Jurkat, Clone E6-1 (cell line): ENCODE data around the gene PINLYP. TPM values are rescaled to one million over a fixed set of nuclear protein-coding genes. Genes with fewer than 3 reads are reported as not detected.

Source experiments
- DNase-seq: peaks from one replicate; pipeline ENCODE4 v3.0.0-alpha.2; 2011; ENCODE audit warnings: low read depth, low spot score
- H3K4me3 ChIP-seq: 2 replicates; pipeline ENCODE4 v1.5.1; 2011; ENCODE audit warnings: mild to moderate bottlenecking, low read length, control low read depth, moderate library complexity
- polyA plus RNA-seq: library from polyadenylated mRNA; unstranded; fragments of >200 nt; gene quantifications from one replicate; pipeline ENCODE4 v1.2.1, GENCODE V29; 2012; ENCODE audit warnings: missing spikeins; ENCODE audit not compliant: insufficient read length, insufficient read depth

The PINLYP gene
- polyA plus RNA-seq = not detected

DNA sequence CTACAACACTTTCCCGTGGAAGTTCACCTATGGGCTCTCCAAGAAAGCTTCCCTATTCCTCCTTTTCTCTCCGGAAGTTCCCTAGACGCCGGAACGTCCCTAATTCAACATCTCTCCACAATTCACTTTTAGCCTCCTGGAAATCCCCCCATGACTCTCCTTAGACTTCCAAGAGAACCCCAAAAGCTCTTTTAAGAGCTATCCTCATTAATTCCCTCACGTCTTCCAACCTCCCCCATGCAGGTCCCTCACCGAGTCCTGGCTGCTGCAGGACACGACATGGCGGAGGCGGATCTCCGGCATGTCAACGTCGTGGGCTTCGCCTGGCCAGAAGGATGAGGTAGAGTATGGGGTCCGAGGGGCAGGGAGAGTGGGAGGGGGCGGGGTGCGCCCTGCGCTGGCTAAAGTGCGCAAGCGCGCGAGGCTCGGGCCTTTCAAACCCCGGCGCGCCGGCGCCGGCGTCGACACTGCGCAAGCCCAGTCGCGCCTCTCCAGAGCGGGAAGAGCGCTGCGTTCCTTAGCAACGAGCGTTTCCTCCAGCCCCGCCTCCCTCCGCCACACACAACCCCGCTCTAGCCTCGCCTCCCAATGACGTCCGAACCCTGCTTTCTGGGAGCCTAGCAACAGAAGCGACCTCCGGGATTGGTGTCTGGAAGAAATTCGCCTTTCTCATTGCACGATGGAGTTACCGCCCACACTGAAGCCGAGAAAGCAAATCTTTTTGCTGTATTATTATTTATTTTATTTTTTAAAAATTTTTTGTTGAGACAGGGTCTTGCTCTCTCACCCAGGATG, at the start of gene PINLYP, which contains the start of gene XRCC1:
TSS of gene PINLYP (plus strand) at position 646 of the 795 bp plus-strand sequence. CDS start 1,391 bp downstream, outside the sequence.
TSS of gene XRCC1 (minus strand) at position 372 of the 795 bp plus-strand sequence. CDS start at position 303, 69 bp downstream.
- DNase-seq = peak; percentile 98
- H3K4me3 ChIP-seq = peak within 1 kb of the TSS; percentile 98

DNA sequence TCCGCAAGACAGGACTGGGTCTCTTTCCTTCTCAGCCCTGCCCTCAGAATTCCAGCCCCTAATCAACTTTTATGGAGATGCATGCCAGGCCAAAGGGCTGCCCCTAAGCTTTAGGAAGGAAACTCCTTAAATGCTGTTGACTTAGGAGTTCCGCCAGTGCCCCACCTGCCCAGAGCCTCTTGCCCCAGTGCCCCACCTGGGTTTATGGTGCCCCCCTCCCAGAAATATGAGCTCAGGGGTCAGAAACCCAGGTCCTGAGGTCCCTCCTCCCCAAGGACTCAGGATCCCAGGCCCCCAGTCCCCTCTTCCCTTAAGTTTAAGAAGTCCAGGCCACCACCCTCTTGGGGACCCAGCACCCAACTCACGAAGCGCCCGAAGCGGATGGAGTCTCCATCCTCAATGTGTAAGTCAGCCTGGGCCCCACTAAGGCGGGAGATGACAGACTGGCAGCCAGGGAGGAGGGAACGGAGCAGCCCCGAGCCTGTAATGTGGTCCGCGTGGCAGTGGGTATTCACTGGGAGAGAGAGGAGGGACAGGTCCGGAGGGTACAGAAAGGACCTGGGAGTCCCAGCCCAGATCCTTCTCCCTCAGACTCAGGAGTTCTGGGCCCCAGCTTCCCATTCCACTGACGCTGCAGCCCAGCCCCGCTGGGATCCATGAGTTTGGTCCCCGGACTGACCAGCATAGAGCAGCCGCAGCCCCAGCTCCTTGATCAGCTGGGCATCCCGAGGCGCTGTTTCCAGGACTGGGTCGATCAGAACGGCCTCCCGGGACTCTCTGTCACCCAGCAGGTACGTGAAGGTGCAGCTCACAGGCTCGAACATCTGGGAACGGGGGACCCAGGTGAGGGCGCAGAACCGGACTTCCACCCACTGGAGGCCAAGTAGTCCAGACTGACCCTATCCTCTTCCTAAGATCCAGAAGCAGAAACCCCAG, 49.5 kb upstream of the PINLYP start:
- H3K4me3 ChIP-seq = peak overlapping the region; percentile 81
- DNase-seq = no peak

DNA sequence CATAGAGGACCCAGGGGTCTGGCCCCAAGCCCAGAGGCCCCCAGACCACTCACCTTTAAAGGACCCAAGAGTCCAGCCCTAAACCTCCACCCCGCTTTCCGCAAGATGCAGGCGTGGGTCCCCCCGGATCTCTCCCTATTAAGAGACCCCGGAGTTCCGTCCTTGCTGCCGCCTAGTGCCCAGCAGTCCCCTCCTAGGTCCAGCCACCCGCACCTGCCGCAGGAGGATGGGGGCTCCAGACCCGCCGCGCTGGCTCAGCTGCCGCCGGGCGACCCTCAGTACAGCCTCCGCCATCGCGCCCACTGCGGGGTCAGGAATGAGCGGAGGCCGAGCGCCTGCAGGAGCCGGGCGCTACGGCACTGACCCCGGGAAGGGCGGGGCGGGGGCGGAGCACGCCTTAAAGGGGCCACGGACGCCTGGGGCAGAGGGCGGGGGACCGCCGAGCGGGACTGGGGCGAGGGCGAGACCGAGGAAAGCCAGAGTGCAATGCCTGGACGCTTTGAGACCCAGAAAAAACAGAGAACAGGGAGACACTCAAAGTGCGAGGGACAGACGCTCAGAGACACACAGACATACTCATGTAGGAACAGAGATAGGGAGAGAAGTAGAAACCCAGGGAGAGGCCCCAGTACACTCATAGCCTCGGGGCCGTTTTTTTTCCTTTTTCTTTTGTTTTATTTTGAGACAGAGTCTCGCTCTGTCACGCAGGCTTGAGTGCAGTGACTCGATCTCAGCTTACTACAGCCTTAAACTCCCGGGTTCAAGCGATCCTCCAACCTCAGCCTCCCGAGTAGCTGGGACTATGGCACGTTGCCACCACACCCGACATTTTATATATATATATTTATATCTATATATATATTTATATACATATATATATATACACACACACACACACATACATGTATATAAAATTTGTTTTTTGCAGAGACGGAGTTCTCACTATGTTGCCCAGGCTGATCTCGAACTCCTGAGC, 48.4 kb upstream of the PINLYP start, which contains the start of gene ETHE1:
TSS of gene ETHE1 (minus strand) at position 318 of the 976 bp plus-strand sequence. CDS start at position 294, 24 bp downstream.
- DNase-seq = no peak
- peak within 1 kb of the TSS; percentile 81 for H3K4me3 ChIP-seq

DNA sequence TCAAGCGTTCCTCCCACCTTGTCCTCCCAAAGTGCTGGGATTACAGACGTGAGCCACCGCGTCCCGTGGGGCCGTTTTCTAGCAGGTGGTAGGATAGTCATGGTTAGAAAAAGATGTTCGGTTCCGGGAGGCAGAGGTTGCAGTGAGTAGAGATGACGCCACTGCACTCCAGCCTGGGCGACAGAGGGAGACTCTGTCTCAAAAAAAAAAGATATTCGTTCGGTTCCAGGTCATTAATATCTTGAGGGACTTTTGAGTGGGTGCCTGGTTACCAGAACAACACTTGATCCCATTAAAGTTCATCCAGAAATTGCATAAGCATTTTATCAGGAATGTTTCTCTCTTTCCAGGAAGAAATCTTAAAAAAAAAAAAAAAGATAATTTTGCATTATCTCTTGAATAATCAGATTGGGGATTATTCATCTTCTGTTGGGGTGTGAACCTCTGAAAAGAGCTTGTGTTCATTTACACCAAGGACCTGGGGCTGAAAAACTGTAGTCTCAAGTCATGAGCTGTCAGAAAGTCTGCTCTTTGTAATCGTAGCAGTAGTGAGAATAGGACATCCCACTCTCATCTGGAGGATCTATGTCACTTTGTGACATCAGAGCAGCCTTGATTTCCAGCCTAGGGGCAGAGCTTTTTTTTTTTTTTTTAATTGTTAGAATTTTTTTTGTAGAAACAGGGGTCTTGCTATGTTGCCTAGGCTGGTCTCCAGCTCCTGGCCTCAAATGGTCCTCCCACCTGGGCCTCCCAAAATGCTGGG, 47.6 kb upstream of the PINLYP start:
- H3K4me3 ChIP-seq = peak overlapping the region; percentile 81; the same call in 1 of the 2 replicates
- DNase-seq = no peak

DNA sequence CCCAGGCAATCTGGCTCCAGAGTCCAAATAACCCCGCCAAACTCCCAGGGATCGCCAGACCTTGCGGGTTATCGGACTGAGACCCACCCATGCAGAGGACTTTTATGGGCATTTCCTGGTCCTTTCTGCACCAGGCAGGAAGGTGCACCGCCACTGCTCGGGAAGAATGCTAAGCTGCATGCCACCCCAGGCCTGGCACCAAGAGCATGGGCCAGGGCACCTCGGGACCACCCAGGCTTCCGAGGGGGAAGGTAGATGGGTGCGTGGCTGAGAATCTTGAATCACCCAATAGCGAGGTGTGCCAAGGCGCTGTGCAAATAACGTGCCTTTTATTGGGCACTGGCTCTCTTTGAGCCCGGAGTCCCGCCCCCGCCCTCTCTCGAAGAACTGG, 43.0 kb upstream of the PINLYP start:
- no peak for DNase-seq
- H3K4me3 ChIP-seq = peak overlapping the region; percentile 72

DNA sequence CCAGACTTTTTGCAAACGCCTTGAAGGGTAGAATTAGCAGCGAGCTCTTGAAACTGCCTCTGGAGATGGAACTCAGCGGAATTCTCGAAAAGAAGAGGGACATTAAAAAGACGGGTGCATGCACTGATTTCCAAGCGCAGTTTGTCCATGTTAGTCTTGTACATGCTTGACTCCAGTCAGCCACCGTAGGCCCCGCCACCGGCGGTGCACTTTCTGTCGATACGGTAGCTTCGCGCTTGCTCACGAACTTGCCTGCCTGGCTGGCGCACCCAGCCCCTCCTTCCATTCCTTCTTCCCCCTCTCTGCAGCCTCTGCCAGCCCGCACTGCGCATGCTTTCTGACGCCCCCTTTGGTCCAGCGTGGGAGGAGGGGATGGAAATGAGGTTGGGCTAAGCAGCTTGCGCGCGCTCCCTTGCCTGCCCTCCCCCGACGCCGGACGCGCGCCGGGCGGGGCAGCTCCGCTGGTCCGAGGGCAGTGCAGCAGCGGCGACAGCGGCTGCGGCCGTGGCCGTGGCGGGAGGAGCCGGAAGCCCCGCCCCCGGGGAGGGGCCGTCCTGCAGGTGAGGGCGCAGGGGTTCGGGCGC, 42.5 kb upstream of the PINLYP start, which contains the start of gene ZNF575:
TSS of gene ZNF575 (plus strand) at position 227 of the 584 bp plus-strand sequence. CDS start 1,235 bp downstream, outside the sequence.
- peak; percentile 91 for DNase-seq
- H3K4me3 ChIP-seq = peak within 1 kb of the TSS; percentile 72

DNA sequence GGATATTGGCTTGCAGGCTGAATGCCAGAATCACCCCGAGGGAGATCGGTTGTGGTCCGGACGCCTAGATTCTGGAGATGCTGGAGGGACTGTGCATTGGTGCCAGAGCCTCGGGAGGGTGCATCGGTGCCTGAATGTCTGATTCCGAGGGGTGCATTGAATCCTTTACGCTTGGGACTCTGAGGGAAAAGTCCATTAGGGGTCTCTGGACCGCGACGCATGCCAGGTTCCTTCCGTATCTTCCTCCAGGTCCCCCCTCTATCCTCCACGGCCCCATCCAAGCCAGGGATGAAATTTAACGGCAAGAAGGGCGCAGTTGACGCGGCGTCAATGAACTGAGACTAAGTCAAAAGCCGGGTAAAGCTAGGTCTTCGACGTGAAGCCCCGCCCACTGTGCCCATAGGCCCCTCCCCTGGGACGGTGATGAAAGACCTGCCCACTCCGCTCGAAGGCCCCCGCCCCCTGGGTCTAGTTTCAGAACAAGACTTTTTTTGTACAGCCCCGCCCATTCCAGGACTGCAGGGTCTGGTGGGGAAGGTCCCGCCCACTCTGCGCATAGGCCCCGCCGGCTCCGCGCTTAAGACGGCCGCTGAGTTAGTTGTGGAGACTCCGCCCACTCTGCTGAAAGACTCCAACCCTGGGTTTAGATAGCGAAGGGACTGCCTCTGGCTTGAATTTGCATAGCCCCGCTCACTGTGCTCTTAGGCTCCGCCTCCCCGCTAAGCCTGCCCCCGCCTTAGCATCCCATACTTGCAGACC, 41.9 kb upstream of the PINLYP start:
- peak; percentile 99 for DNase-seq
- peak overlapping the region; percentile 72 for H3K4me3 ChIP-seq

DNA sequence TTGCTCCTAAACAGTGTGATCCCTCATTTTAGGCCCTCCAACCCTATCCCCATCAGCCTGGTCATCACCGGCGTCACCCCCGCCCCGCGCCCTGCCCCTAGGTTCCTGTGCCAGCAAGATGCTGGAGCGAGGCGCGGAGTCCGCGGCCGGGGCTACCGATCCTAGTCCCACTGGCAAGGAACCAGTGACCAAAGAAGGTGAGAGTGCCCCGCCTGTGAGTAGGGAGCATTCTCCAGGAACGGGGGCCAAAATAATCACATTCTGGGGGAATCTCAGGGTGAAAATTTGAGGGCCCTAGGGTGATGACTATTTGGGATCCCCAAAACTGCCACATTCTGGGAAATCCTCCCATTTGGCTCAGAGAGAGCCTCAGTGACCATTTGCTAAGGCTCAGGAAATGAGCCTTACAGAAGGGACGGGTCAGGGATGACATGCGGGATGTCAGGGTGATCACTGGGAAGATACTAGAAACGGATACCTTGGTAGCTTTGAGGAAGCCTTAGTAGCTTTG, 41.2 kb upstream of the PINLYP start:
- H3K4me3 ChIP-seq = no peak overlapping the region; the same call in 1 of the 2 replicates
- no peak for DNase-seq

DNA sequence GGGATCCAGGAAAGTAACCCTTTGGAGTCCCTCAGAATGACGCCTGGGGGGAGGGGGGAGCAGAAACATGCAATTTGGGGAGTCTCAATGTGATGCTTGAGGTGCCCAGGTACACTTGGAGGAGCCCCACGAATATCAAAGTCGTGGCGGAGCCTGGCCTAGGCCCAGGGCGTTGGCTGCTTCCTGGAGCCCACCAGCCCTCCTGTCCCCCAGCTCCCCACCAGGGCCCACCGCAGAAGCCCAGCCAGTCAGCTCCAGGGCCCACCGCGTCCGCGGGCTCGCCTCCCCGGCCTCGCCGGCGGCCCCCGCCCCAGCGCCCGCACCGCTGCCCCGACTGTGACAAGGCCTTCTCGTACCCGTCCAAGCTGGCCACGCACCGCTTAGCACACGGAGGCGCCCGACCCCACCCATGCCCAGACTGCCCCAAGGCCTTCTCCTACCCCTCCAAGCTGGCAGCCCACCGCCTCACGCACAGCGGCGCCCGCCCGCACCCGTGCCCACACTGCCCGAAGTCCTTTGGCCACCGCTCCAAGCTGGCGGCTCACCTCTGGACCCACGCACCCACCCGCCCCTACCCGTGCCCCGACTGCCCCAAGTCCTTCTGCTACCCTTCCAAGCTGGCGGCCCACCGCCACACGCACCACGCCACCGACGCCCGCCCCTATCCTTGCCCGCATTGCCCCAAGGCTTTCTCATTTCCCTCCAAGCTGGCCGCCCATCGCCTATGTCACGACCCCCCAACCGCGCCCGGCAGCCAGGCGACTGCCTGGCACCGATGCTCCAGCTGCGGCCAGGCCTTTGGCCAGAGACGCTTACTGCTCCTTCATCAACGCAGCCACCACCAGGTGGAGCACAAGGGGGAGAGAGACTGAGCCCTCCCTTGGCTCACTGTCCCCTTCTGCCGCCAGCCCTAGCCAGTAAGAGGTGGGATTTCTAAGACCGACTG, 40.5 kb upstream of the PINLYP start:
- no peak for DNase-seq

DNA sequence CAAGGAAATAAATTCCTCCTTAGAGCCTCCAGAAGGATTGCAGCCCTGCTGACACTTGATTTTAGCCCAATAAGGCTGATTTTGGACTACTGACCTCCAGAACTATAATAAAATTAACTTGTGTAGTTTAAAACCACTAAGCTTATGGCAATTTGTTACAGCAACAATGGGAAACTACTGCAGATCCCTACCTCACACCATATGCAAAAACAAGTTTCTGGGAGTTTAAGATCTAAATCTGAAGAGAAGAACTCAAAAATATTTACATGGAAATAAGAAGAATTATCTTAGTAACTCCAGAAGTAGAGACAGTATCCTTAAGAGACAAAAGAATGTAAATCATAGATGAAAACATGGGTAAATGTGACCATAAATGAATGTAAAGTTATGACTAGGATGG, 36.7 kb upstream of the PINLYP start:
- no peak for DNase-seq
- no peak overlapping the region for H3K4me3 ChIP-seq

More for the DNA sequence above, 40.5 kb upstream of the PINLYP start:
- no peak overlapping the region for H3K4me3 ChIP-seq

DNA sequence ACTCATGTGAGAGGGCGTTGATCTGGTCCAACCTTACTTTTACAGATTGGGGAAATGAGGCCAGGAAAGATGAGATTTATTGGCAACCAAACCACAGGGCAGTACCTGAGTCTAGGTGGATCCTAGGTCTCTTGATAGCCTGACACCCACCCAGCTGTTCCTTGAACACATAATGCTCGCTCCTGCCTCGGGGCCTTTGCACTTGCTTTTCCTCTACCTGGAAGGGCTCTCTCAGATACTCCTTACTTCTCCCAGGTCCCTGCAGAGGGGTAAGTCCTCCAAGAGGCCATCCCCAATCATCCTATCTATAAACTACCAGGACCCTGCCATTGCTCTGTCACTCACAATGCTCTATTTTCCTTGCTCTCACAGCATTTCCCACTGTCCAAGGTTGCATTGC, 35.2 kb upstream of the PINLYP start:
- no peak overlapping the region for H3K4me3 ChIP-seq
- no peak for DNase-seq

DNA sequence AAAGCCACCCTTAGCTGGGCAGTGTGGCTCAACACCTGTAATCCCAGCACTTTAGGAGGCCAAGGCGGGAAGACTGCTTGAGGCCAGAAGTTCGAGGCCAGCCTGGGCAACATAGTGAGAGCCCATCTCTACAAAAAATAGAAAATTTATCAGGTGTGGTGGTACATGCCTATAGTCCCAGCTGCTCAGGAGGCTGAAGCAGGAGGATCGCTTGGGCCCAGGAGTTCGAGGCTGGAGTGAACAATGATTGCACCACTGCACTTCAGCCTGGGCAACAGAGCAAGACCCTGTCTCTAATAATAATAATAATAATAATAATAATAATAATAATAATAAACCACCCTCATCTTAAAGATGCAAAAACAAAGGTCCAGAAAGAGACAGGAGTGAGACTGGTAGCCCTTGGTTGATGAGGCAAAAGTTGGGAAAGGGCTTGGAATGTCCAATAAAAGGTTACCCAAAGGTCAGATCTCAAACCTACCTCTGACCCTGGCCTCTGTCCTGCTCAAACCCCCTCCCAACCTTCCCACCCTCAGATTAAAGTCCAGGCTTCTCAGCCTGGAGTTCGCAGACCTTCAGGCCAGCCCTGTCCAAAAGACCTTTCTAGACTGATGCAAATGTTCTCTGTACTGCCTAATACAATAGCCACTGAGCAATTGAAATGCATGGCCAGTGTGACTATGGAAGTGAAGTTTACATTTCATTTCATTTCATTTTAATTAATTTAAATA, 33.5 kb upstream of the PINLYP start:
- DNase-seq = no peak
- no peak overlapping the region for H3K4me3 ChIP-seq

DNA sequence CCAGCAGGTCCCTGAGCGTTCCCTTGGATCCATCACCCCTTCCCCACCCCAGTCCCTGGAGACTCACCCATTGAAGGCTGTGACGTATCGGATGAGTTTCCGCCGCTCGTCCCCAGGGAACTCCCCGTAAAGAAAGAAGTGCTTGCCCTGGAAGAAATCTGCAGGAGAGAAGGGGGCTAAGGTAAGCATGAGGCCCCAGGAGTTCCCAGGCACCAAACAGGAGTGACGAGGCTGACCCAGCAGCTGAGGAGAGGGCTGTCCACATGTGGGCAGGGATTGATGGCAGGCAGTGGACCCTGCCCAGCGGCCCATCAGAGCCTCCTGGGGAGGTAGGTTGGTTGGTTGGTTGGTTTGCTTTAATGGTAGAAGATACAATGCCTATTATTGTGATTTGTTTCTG, 31.5 kb upstream of the PINLYP start:
- H3K4me3 ChIP-seq = no peak overlapping the region
- DNase-seq = no peak

DNA sequence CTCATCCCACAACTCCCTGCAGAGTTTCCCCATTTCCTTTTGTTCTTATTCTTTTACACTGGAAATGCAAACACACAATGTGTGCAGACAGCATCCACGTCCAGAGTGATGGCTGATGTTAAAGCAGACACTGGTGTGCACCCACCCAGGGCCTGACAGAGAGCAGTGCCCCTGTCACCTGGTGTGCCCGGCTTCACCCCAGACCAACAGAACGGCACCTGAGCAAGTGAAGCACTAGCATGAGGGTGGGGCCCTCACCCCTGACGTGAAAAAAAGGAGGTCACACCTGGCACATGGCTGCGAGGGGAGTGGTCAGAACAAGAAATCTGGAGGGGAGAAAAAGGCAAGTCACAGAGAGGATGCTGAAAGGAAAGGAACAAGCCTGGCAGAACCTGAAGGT, 30.3 kb upstream of the PINLYP start:
- H3K4me3 ChIP-seq = no peak overlapping the region
- DNase-seq = no peak

DNA sequence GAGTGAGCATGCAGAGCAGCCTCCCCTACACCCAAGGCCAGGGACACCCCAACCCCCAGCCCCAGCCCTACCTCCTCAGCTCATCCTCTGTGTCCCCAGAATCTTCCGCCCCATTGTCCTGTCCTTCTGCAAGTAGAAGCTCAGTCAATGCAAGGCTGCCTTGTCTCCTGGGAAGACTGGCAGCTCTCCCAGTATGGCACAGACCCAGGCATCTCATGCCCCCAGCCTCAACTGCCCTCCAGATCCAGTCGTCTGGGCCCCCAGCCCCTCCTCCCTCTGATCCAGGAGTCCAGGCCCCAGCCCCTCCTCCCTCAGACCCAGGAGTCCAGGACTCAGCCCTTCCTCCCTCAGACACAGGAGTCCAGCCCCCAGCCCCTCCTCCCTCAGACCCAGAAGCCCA, 29.6 kb upstream of the PINLYP start:
- no peak overlapping the region for H3K4me3 ChIP-seq
- DNase-seq = no peak
